Bronchial epithelial cell (primary cell): ENCODE data around the gene SIRT5. TPM values are rescaled to one million over a fixed set of nuclear protein-coding genes. Genes with fewer than 3 reads are reported as not detected.

ENCODE experiments used
- DNase-seq: peaks from one replicate; pipeline ENCODE4 v3.0.0-alpha.2; 2010; ENCODE audit warnings: low read depth
- FAIRE-seq: peaks from 2 replicates; lab custom pipeline; 2011; peaks lifted over from hg19 to GRCh38; lab: Jason Lieb, UNC
- H3K27me3 ChIP-seq: 2 replicates; pipeline ENCODE4 v1.5.1; 2011; ENCODE audit warnings: low read length; ENCODE audit not compliant: control insufficient read depth, insufficient read depth
- H3K36me3 ChIP-seq: 2 replicates; pipeline ENCODE4 v1.5.1; 2011; ENCODE audit warnings: low read length; ENCODE audit not compliant: control insufficient read depth, insufficient read depth
- H3K4me3 ChIP-seq: 2 replicates; pipeline ENCODE4 v1.5.1; 2011; ENCODE audit warnings: mild to moderate bottlenecking, low read depth, low read length, control low read depth
- total RNA-seq: library from RNA; depleted of rRNA; stranded (reverse); fragments of >200 nt; gene quantifications from 2 replicates; pipeline ENCODE4 v1.2.1, GENCODE V29; 2014
- TF ChIP-seq, protein P1 (sequence below): IDR thresholded peaks from 2 replicates; pipeline ENCODE4 v1.5.1; 2011; ENCODE audit warnings: mild to moderate bottlenecking, moderate library complexity, low read length, control low read depth, inconsistent platforms; ENCODE audit not compliant: insufficient read depth, severe bottlenecking

Gene SIRT5
- total RNA-seq, 1 donor from 2014 or later, result 10.8 TPM

DNA sequence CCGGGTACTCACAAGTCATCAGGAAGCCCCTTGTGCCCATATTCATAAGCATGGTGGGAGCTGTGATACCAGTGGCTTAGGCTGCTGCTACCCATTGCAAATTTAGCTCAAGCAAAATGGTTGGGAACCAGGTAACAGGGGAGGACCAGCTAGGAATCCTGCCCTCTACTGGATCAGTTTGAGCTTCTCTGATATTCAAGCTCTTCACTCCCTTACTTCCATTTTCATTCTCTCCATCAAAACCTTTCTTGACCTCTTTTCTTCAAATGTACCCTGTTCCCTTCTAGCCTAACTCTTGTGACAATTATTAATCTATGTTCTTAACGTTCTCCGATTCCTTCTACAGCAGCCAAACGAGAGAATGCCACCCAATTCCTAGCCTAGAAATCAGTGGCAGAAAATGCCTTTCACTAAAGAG lies 50.5 kb downstream of the SIRT5 start:
- H3K36me3 ChIP-seq, result peaks cover 10% of the 10 kb centered on the region
- DNase-seq, result peak; percentile 55
- no peak for FAIRE-seq
- H3K4me3 ChIP-seq, result no peak overlapping the region
- TF ChIP-seq, protein P1, sequence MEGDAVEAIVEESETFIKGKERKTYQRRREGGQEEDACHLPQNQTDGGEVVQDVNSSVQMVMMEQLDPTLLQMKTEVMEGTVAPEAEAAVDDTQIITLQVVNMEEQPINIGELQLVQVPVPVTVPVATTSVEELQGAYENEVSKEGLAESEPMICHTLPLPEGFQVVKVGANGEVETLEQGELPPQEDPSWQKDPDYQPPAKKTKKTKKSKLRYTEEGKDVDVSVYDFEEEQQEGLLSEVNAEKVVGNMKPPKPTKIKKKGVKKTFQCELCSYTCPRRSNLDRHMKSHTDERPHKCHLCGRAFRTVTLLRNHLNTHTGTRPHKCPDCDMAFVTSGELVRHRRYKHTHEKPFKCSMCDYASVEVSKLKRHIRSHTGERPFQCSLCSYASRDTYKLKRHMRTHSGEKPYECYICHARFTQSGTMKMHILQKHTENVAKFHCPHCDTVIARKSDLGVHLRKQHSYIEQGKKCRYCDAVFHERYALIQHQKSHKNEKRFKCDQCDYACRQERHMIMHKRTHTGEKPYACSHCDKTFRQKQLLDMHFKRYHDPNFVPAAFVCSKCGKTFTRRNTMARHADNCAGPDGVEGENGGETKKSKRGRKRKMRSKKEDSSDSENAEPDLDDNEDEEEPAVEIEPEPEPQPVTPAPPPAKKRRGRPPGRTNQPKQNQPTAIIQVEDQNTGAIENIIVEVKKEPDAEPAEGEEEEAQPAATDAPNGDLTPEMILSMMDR, result peak; percentile 76
- no peaks in the 10 kb centered on the region for H3K27me3 ChIP-seq

DNA sequence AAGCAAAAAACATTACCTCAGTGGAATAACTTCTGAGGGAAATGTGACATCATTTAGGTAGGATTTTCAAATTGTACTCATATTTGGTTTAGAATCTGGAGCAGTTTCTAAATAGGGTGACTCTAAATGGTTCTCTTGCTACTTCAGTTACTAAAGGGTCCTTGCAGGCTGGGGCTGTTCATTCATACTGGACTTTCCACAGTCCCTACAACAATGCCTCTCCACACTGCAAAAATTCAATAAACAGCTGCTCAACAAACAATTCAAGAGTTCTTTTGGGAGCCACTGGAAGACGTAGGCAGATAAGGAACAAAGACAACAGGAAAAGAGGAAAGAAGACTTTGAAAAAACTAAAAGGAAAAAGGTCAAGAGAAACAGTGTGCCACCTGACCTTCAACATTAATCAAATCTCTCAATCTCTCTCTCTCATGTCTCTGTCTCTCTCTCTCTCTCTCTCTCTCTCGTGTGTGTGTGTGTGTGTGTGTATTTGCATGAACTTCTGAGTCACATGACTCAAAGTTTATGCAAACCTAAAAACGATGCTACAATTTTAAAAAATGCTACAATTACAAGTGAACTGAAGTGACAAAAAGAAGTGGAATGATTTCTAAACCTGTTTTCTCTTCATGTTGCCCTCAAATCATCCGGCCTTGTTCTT lies 55.2 kb downstream of the SIRT5 start:
- Histone ChIP-seq H3K36me3 (peaks cover 13% of the 10 kb centered on the region), H3K27me3 (no peaks in the 10 kb centered on the region), H3K4me3 (no peak overlapping the region)
- no peak for DNase-seq
- no peak for FAIRE-seq
- TF ChIP-seq, protein P1, result no peak

DNA sequence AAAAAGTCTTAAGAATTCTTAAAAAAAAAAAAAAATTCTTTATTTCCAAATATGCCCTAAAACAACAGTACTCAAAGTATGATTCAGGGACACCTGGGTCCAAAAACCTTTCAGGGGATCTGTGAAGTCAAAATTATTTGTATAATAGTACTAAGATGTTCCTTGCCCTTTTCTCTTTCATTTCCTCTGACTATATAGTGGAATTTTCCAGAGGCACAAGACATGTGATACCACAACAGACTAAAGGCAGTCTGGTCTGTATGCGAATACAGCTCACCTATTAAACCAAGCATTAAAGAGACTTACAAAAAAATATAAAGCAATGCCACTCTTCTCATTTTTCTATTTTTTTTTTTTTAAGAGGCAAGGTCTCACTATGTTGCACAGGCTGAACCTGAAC lies 56.1 kb downstream of the SIRT5 start:
- DNase-seq, result no peak
- peaks cover 13% of the 10 kb centered on the region for H3K36me3 ChIP-seq
- no peak overlapping the region for H3K4me3 ChIP-seq
- TF ChIP-seq, protein P1, result no peak
- FAIRE-seq, result no peak
- H3K27me3 ChIP-seq, result no peaks in the 10 kb centered on the region

DNA sequence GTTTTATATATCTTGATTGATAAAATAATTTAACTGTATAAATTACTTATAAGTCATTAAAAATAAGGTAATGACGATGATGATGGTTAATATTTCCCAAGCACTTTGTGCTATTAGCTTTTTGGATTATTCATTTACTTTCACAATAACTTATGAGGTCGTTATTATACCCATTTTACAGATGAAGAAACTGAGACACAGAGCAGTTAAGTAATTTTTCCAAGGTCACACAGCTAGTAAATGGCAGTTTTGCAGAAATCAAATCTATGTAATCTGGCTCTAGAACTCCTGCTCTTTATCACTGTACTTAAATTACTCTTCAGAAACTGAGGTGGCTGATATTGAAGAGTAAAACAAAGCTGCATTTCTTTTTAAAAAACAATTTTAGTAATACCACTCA lies 58.9 kb downstream of the SIRT5 start:
- TF ChIP-seq, protein P1, result no peak

DNA sequence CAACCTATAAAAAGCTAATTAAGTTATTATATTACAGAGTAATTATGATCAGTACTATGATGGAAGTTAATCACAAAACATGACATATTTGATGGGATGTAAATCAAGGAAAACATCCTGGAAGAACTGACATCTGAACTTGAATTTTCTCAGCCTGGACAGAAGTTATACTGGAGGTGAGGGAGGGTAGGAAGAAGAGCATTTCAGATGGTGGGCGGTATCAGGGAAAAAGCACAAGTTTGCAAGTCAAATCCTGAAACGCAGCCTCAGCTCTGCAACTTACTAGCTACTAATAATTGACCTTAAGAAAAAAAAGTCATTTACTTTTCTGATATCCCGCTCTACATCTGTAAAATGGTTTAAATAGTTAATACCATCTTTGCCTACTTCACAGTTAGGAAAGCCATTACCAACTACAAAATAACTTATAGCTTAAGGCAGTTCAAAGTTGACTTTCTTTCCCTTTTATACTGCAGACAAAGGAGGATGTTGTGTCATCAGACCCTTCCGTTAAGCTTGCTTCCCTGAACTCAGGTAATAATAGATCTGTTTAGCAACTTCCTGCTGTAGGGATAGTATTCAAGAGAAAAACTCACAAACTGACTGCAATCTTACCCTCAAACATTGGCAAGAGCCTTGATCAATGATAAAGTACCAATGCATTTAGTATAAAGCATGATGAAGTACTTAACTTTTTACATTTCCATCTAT lies 61.7 kb downstream of the SIRT5 start:
- DNase-seq, result peak; percentile 48
- Histone ChIP-seq H3K36me3 (peaks cover 10% of the 10 kb centered on the region), H3K4me3 (no peak overlapping the region), H3K27me3 (no peaks in the 10 kb centered on the region)
- TF ChIP-seq, protein P1, result no peak
- no peak for FAIRE-seq

More for the DNA sequence above, 58.9 kb downstream of the SIRT5 start:
- Histone ChIP-seq H3K4me3 (no peak overlapping the region), H3K27me3 (no peaks in the 10 kb centered on the region), H3K36me3 (peaks cover 12% of the 10 kb centered on the region)
- no peak for FAIRE-seq
- DNase-seq, result no peak
